Measurements from ENCODE around the gene KITLG. TPM values are rescaled to one million over a fixed set of nuclear protein-coding genes. Genes with fewer than 3 reads are reported as not detected.
"Not testable (repeated sequence)": the region's sequence is repeated elsewhere in the genome, so short reads cannot be mapped to it uniquely, and the experiment has no call there.

KITLG gene
- total and polyA plus RNA-seq, 2 donors (not counting 1 experiment from before 2014, with no cell fraction given), result not detected

DNA sequence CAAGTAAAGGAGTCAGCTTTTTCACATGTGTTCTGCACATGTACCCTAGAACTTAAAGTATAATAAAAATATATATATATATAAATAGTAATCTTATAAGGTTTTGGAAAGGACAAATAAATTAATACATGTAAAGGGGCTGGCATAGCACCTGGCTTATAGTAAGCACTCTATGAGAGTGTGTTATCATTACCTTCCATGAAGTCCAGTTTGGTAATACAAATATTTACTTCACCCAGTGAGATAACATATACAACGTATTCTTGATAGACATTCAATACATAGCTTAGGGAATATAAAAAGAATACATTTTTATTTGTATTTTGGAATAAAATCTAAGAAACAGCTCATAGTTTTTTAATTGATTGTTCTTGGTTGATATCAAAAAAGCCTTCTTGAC lies 47.8 kb upstream of the KITLG start:
- H3K27me3 ChIP-seq (replicated peaks in 1 of 4; ENCODE audit: control extremely low read depth in 1 of 4, control insufficient read depth in 3 of 4, insufficient read depth in 4 of 4, low read length in 3 of 4); H4K20me1 ChIP-seq (ENCODE audit: control insufficient read depth, insufficient read depth, low read length, poor library complexity, severe bottlenecking); H3K4me3 ChIP-seq (ENCODE audit: control extremely low read depth in 1 of 5, extremely low read depth in 1 of 5, insufficient read depth in 1 of 5, low read depth in 2 of 5, low read length in 4 of 5); intact Hi-C loops (cut with micrococcal nuclease); ATAC-seq (ENCODE audit: low read depth); H3K27me3 Mint-ChIP-seq; H3K4me3 Mint-ChIP-seq; H3K9me3 Mint-ChIP-seq (ENCODE audit: insufficient read depth); DNase-seq; H3K4me2 ChIP-seq (replicated peaks; ENCODE audit: low read depth, low read length, poor library complexity, severe bottlenecking); H3K9ac ChIP-seq (ENCODE audit: low read length); H3K4me1 ChIP-seq (ENCODE audit: control insufficient read depth in 2 of 2, insufficient read depth in 2 of 2, low read length in 2 of 2); H3K9me3 ChIP-seq (ENCODE audit: control extremely low read depth in 1 of 3, control insufficient read depth in 2 of 3, insufficient read depth in 1 of 3, low read length in 2 of 3); H3K27ac ChIP-seq (ENCODE audit: low read length in 2 of 2); H3K27ac Mint-ChIP-seq; H2AFZ ChIP-seq (ENCODE audit: insufficient read depth, low read depth, low read length, poor library complexity, severe bottlenecking); CTCF ChIA-PET; POLR2A ChIA-PET; H3K4me1 Mint-ChIP-seq; H3K79me2 ChIP-seq (ENCODE audit: control insufficient read depth, insufficient read depth, low read length); H3K36me3 ChIP-seq (replicated peaks in 1 of 2; ENCODE audit: control extremely low read depth in 1 of 2, control insufficient read depth in 1 of 2, extremely low read depth in 1 of 2, insufficient read depth in 2 of 2, low read length in 1 of 2): not testable (repeated sequence)
- no CpG with 5 or more reads among the region's 1 CpG for WGBS (ENCODE audit: insufficient coverage)

DNA sequence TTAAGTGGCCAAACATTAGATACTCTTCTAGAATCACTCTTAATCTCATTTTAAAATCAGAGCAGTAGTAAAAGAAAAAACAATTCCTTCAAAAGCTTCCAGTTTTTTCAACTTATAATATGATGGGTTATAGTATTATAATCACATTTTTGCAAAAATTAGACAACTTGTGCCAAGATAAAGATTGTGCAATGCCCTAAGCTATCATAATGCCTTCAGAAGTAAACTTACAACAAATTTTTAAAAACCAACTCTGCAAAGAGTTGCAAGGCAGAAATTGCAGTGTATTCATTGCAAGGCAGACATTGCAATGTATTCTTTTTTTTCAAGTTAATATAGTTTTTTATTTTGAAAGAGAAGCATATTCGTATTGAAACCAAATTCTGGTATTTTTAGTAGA lies 47.2 kb upstream of the KITLG start:
- 100% methylated on average over 1 of the region's 1 CpG for WGBS (ENCODE audit: insufficient coverage)
- TF ChIP-seq, protein P1, sequence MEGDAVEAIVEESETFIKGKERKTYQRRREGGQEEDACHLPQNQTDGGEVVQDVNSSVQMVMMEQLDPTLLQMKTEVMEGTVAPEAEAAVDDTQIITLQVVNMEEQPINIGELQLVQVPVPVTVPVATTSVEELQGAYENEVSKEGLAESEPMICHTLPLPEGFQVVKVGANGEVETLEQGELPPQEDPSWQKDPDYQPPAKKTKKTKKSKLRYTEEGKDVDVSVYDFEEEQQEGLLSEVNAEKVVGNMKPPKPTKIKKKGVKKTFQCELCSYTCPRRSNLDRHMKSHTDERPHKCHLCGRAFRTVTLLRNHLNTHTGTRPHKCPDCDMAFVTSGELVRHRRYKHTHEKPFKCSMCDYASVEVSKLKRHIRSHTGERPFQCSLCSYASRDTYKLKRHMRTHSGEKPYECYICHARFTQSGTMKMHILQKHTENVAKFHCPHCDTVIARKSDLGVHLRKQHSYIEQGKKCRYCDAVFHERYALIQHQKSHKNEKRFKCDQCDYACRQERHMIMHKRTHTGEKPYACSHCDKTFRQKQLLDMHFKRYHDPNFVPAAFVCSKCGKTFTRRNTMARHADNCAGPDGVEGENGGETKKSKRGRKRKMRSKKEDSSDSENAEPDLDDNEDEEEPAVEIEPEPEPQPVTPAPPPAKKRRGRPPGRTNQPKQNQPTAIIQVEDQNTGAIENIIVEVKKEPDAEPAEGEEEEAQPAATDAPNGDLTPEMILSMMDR (IDR thresholded peaks at IDR 0.05), result no peak
- TF ChIP-seq EZH2 (IDR thresholded peaks at IDR 0.05; ENCODE audit: borderline replicate concordance, insufficient read depth, low read depth, low read length, poor library complexity, severe bottlenecking), result no peak
- no peaks in the 10 kb centered on the region for H3K9me3 Mint-ChIP-seq (ENCODE audit: insufficient read depth)

More for the DNA sequence above, 47.2 kb upstream of the KITLG start:
- no peak overlapping the region for H3K9ac ChIP-seq (ENCODE audit: low read length)
- POLR2A ChIA-PET, result no interaction called here
- H3K27me3 Mint-ChIP-seq, result no peaks in the 10 kb centered on the region
- H3K4me1 ChIP-seq (ENCODE audit: control insufficient read depth in 2 of 2, insufficient read depth in 2 of 2, low read length in 2 of 2), result no peaks in the 10 kb centered on the region
- intact Hi-C loops (cut with micrococcal nuclease), result no loop called here
- CTCF ChIA-PET, result no interaction called here
- DNase-seq, result no peak
- no peak overlapping the region for H3K4me3 Mint-ChIP-seq
- no peak overlapping the region for H3K4me2 ChIP-seq (replicated peaks; ENCODE audit: low read depth, low read length, poor library complexity, severe bottlenecking)
- H3K36me3 ChIP-seq (replicated peaks in 1 of 2; ENCODE audit: control extremely low read depth in 1 of 2, control insufficient read depth in 1 of 2, extremely low read depth in 1 of 2, insufficient read depth in 2 of 2, low read length in 1 of 2), result no peaks in the 10 kb centered on the region
- no peak overlapping the region for H2AFZ ChIP-seq (ENCODE audit: insufficient read depth, low read depth, low read length, poor library complexity, severe bottlenecking)
- no peaks in the 10 kb centered on the region for H3K9me3 ChIP-seq (ENCODE audit: control extremely low read depth in 1 of 3, control insufficient read depth in 2 of 3, insufficient read depth in 1 of 3, low read length in 2 of 3)
- H3K27ac Mint-ChIP-seq, result no peak overlapping the region
- no peaks in the 10 kb centered on the region for H3K79me2 ChIP-seq (ENCODE audit: control insufficient read depth, insufficient read depth, low read length)
- H4K20me1 ChIP-seq (ENCODE audit: control insufficient read depth, insufficient read depth, low read length, poor library complexity, severe bottlenecking), result no peaks in the 10 kb centered on the region
- no peaks in the 10 kb centered on the region for H3K27me3 ChIP-seq (replicated peaks in 1 of 4; ENCODE audit: control extremely low read depth in 1 of 4, control insufficient read depth in 3 of 4, insufficient read depth in 4 of 4, low read length in 3 of 4)
- ATAC-seq (ENCODE audit: low read depth), result no peak
- H3K4me3 ChIP-seq (ENCODE audit: control extremely low read depth in 1 of 5, extremely low read depth in 1 of 5, insufficient read depth in 1 of 5, low read depth in 2 of 5, low read length in 4 of 5), result no peak overlapping the region
- H3K27ac ChIP-seq (ENCODE audit: low read length in 2 of 2), result no peak overlapping the region
- no peaks in the 10 kb centered on the region for H3K4me1 Mint-ChIP-seq
